ENCODE measurements around the gene MTRF1.

- TF ChIP-seq POLR2AphosphoS5 (IDR thresholded peaks at IDR 0.05; ENCODE audit: low read depth): no peak
- no peak for TF ChIP-seq CTCF (IDR thresholded peaks at IDR 0.05; ENCODE audit: insufficient read depth, low read length)
- TF ChIP-seq GABPA (IDR thresholded peaks at IDR 0.05; ENCODE audit: low read depth): no peak
- TF ChIP-seq REST (IDR thresholded peaks at IDR 0.05; ENCODE audit: insufficient replicate concordance, low read depth): no peak
Observed at GRCh38 chr13:41311406-41312175, 48.2 kb upstream of the MTRF1 start.
